ENCODE data around the gene NFIX.

The NFIX gene

DNA sequence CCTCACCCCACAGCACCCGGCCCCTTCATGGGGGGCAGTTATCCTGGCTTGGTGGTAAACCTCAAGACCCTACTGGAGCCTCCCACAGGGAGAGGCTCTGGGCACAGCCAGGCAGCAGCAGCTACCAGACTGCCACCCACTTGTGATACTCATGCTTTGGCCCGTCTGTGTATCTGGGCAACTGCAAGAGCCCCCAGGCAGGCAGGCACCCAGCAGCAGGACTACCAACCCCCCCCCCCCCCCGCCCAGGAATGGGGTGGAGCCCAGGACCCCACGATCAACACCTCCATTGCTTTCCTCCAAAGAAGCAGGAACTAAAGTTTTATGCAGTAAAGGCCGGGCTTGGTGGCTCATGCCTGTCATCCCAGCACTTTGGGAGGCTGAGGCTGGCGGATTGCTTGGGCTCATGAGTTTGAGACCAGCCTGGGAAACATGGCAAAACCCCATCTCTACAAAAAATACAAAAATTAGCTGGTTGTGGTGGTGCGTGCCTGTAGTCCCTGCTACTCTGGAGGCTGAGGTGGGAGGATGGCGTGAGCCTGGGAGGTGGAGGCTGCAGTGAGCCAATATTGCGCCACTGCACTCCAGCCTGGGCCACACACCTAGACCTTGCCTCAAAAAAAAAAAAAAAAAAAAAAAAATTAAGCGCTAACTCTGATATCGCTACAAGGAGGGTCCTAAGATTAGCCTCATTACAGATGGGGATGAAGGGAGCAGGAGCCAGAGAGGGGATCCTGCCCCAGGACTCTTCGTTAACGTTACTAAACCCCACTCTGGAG lies 108.5 kb downstream of the NFIX start:
- no peak for DNase-seq (ENCODE audit: low read depth in 2 of 2)

DNA sequence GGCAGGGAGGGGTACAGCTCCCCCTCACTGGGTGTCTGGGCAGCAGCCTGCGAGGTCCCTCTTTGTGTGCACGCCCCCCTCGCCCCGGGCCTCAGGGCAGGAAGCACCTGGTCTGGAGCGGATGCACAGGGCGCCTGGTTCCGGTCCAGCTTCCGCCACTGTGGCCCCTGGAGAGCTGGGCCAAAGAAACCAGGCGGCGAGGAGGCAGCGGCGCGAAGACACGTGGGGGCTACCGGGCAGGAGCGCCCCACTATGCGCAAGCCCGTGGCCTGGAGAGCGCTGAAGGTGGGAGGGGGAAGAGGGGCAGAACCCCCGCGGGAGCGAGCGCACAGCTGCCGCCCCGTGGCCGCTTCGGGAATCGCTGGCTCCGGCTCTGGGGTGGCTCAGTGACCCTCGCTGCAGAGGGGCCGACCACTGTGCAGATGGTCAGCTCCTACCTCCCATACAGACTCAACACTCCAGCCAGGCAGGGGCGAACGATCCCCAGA lies 109.1 kb downstream of the NFIX start:
- DNase-seq (ENCODE audit: low read depth in 2 of 2), result peak; percentile 61 to 63

DNA sequence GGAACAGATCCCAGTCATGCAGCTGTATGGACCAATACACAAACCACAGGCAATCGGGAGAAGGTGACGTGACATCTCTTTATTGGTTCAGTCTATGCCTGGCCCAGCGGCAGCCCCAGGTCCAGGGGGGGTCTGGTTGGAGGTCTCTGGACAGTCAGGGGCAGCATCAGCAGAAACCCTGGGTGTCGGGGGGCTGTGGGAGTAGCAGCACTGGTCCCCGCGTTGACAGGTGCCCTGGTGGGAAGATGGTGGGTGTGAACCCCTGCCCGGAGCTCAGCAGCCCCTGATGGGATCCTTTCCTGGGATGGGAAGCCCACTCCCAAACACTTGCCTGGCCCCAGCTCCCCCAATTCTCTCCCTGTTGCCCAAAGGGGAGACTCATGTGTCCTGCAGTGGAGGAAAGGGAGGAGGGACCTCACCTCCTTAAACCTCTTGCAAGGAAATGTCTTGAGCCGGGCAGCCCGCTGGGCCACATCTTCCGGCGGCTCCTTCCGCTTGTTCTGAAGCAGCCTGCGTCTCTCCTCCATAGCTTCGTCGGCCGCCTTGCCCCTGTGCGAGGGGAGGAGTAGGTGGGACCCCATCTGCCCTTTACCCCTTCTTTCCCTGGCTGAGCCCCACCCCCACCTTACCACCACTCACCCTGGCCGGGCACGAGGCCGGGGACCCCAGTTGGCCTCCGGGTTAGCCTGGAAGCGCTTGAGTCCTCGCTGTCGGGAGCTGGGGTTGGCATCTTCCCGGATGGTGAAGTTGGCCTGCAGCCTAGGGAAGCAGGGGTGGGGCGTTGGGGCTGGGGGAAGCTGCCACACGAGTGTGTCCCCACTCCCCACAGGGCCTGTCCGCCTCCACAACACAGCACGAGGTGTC lies 109.8 kb downstream of the NFIX start:
- DNase-seq (ENCODE audit: low read depth in 2 of 2), result no peak

DNA sequence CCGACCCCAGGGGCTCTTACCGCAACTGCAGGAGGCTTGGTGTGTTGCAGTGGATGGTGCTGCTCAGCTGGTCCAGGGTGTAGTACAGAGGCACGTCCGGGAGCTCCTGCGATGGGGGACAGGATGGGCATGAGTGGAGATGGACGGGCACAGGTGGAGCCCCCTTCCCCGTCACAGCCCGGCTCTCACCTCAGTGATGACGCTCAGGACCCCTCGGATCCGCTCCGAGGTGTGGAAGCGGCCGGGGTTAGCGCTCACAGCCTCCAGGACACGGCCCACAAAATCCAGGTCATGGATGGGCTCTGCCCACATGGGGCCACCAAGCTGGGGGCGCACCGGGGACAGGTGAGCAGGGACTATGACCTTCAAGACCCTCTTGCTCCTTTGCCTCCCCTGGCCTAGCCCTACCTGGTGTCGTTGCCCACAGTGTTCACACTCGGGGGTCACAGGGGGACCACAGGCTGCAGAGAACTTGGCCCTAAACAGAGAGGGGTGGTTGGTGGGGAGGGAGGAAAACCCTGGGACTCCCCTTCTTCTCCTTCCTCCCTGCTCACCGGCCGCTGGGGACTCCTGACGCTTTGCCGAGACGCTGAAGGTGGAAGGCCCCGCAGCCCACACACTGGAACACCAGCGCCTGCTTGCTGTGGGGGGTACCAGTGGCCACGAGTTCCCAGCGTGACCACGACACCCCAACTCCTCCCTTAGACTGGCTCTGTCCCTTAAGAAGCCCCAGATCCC lies 114.3 kb downstream of the NFIX start:
- DNase-seq (ENCODE audit: low read depth in 2 of 2), result no peak

DNA sequence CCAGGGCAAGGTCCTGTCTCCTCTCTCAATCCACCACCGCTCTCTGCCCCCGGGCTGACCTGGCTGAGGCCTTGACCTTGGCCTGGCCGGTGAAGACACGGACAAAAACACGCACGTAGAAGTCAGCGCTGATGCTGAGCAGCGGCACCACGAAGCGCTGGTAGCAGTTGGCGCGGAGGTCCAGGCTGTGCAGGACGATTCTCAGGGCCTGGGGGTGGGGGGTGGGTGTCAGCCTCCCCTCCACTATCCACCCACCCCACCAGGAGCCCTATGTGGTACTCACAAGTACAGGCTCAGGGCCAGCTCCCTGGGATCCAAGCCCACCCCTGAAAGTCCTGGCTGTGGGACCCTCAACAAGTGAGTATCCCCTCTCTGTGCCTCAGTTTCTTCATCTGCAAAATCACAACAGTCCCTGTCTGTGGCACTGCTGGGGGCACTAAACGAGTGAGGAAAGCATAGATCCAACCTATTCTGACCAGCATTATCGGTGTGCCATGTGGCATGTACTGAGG lies 114.9 kb downstream of the NFIX start:
- DNase-seq (ENCODE audit: low read depth in 2 of 2), result no peak

DNA sequence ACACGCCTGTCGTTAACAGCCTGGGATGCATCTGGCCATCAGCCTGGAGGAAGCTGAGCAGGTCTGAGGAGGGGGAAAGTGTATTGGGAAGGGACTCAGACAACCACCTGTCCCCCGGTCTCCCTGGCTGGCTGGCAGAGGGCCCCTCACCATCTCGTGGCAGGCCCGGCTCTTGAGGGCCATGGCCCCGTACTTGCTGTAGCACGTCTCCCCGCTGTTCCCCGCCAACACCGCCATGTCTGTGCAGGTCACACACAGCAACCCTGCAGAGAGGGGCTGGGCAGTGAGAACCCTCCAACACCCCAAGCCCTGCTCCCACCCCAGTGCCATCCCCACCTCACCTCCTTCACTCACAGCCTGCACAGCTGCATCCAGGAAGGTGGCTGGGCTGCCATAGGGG lies 117.3 kb downstream of the NFIX start:
- DNase-seq (ENCODE audit: low read depth in 2 of 2), result no peak

DNA sequence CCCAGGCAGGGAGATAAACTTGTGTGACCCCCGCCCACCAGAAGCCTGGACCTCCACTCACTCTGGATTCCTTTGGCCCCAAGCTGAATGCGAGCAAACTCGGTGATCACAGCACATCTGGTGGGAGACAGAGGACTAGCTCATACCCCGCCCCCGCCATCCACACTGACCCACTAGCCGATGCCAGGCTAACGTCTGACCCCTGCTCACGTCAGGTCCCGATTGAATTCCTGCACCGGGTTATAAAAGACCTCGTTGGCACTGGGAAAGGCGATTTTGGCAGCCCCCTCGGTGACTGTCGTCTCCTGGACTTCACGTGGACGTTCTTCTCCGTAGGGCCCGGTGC lies 120.6 kb downstream of the NFIX start:
- no peak for DNase-seq (ENCODE audit: low read depth in 2 of 2)

DNA sequence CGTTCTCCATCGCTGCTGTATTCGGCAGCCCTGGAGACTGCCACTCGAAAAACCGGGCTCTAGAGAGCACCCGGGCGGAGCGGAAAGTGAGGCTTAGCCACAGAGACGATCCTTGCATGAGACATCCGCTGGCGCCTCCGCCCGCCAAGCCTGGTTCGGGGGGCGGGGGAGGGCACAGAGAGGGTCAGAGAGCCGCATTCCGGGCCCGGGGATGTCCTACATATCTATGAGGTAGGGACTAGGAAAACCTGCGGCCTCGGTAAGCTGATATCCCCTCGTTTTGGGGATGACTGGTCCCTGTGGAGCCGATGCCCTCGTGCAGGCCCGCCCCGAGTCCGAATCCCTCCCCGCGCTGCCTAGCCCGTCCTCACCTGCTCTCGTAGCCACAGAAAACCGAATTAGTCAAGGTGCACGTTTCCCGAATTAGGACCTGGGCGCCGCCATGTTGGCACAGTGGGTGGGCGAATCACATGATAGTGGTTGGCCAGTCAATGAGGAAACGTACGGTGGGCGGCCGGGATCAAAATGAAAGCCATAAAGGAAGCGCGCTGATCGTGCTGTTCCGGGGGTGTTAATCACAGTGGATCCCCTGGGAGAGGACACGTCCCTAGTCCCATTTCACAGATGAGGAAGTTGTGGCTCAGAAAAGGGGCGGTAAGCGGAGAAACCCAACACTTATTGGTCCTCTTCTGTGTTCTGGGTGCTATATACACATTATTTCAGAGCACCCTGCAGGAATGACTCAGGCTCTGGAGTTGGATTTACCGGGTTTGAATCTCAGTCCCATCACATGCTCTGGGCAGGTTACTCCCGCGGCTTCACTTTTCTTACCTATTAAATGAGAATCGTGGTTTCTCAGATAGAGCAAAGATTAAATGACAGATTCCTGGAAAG lies 121.3 kb downstream of the NFIX start, which contains the start of gene TRMT1:
TSS of gene TRMT1 (minus strand) at position 459 of the 894 bp plus-strand sequence. CDS start at position 118, 341 bp downstream.
- peak; percentile 87 to 89 for DNase-seq (ENCODE audit: low read depth in 2 of 2)

DNA sequence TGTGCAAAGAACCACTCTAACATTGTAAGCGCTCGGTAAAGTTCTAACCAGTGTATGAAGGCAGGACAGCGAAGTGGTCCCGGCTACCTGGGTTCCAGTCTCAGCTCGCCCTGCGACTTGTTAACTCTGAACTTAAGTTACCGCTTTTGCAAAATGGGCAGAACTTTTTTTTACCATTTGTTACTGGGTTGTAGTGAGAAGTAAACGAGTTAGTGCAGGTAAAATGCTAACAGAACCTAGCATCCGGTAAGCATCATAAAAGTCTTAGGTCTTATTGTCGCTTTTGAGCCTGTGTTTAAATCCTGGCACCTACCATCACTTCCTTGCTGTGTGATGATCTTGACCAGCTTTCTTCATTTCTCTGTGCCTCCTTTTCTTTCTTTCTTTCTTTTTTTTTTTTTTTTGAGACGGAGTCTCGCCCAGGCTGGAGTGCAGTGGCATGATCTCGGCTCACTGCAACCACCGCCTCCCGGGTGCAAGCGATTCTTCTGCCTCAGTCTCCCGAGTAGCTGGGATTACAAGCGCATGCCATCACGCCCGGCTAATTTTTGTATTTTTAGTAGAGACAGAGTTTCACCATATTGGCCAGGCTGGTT lies 122.0 kb downstream of the NFIX start:
- DNase-seq (ENCODE audit: low read depth in 2 of 2), result no peak

DNA sequence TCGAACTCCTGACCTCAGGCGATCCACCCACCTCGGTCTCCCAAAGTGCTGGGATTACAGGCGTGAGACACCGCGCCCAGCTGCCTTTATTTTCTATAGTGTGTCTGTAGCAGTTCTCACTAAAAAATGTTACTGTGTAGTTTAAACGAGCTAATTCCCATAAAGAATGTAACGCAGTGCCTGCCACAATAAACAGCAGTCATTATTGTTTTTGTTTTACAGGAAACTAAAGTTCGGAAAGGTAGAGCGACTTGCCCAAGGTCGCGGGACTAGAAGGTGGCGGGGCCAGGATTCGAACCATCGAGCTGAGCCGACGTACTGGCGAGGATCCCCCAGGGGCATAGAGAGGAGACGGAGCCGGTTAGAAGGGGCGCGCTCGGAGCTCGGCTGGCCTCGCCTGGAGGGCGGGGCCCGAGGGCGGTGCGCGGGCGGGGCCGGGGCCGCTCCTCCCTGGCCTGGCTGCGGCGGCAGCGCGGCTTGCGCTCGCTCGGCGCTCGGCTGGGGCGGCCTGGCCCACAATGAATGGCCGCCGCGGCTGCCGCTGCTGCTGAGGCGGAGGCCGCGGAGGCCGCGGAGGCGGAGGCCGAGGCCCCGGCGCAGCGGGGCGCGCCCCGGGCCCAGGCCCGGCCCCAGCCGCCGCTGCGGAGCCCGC lies 122.6 kb downstream of the NFIX start, which contains the start of gene NACC1:
TSS of gene NACC1 (plus strand) at position 493 of the 652 bp plus-strand sequence. CDS start 16,944 bp downstream, outside the sequence.
- peak; percentile 86 for DNase-seq (ENCODE audit: low read depth in 2 of 2)

DNA sequence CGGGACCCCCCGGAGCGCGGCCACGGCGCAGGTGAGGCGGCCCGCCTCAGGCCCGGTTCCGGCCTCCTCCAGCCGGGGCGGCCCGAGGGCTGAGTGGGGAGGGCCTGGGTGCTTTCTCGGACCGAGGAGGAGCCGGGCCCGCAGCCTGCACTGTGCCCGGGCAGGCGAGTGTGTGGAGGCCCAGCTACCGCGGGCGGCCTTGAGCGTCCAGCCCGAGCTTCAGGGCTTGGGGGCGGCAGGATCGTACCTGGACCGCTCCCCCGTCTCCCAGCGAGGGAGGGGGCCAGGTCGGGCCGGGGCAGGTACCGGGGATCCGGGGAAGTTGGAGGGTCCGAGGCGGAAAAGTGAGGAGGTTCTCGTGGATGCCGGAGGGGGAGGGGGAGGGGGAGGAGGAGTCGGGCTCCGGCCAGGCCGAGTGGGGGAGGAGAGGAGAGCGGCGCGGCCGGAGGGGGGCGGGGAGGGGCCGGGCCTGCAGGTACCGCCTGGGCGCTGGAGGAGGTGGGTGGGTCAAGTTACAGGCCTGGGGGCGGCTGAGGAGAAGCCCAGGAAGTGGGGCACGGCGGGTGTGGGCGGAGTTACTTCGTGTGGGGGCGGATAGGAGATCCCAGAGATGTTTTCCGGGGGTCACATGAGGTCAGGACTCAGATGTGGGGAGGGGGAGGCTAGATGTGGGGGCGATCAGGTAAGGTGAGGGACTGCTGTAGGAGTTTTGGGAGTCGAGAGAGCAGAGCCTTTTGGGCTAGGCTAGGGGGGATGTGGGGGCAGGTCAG lies 123.3 kb downstream of the NFIX start:
- DNase-seq (ENCODE audit: low read depth in 2 of 2), result peak in 1 of 2 donors; percentile 45

DNA sequence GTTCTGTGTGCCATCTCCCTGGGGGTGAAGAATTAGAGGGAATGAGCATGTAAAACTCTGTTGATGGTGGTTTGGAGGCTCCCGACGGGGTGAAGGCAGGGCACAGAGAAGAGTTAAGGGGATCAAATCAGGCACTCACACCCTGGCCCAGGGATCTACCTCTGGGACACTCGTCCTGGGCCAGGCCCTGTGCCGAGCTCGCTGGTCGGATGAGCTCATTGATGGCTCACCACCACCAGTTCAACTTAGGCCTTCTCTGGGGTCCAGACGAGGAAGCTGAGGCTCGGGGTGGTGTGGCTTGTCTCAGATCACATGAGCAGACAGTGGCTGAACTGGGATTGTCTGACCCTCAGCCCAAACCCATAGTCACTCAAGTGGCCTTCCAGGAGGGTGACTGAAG lies 124.4 kb downstream of the NFIX start:
- no peak for DNase-seq (ENCODE audit: low read depth in 2 of 2)

DNA sequence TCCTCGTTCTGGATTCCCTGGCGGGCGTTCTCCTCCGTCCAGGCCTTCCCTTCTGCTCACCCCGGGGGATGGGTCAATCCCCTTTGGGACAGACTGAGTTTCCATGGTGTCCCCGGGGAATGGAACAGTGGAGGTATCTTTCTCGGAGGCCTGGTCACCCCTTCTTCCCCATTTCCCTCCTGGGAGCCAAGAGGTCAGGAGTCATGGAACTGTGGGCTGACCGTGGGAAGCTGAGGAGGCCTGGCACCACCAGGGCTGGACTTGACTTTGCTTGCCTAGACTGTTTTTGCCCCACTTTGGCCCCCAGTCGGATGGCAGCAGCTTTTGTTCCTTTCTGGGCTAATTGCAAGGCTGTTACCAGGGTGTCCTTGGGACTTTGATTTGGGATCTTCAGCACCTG lies 124.8 kb downstream of the NFIX start:
- no peak for DNase-seq (ENCODE audit: low read depth in 2 of 2)

DNA sequence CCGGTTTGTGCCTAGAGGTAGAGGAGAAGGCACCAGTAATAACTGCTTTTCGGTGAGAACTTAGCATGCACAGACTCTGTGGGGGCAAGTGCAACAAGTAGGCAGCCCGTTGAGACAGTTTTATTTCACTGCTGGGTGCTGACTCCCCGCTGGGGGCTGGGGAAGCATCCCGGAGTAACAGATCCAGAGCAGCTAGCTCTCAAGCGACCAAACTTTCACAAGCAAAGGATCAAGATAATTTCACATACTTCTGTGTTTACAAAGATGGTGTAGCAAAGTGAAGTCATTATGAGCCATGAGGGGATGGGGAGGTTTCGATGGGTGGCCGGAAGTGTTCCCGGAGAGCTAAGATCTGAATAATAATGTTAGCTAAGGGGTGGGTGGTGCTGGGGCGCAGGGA lies 125.5 kb downstream of the NFIX start:
- DNase-seq (ENCODE audit: low read depth in 2 of 2), result no peak

DNA sequence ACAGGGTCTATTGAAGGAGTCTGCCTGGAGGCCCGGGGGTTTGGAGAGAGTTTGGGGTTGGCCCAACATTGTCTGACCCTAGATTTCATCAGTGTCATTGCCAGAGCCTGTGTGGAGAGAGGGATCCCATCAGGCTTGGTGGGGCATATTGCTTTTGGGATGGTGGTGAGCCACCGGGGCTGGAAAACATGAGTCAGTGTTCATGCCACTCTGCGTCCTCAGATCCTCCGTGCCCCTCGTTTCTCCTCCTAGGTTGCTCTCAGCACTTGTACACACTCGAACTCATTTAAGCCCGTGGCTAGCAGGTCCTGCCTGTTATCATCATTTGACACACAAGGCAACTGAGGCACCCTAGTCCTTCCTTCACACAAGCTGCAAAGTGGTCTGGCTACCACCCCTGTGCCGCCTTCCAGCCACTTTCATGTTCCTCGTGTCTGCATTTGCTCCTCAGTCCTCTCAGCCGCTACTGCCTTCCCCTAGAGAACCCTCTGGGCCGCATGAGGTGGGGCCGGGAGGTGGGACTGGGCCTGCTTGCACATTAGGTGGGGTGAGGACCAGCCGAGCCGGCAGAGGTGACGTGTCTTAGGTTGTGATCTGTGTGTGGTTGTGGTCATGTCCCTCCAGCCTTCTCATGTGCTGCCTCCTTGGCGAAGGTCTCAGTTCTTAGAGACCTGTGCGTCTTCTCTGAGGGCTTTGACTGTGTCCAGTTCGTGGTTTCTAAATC lies 126.4 kb downstream of the NFIX start:
- DNase-seq (ENCODE audit: low read depth in 2 of 2), result no peak

DNA sequence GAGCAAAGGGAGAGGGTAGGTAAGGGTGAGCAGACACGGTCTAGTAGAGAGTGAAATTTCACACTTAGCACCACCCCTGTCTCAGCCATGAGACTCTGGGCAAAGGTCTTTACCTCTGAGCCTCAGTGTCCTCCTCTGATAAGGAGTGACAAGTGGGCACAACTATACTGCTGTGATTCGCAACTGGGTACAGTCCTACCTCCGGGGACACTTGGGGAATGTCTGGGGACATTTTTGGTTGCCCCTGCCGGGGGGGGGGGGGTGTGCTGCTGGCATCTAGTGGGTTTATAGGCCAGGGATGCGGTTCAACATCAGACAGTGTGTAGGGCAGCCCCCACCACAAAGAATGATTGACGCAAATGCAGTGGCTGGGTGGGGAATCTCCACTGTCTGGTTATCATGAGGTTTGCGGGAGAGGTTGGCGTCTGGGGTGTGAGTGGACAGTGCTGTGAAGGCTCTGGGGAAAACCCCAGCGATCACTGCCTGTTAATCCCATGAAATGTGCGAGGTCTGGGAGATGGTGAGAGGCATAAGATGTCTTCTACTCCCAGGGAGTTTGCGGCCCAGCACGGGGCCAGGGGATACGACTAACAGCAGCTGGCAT lies 127.1 kb downstream of the NFIX start:
- no peak for DNase-seq (ENCODE audit: low read depth in 2 of 2)

DNA sequence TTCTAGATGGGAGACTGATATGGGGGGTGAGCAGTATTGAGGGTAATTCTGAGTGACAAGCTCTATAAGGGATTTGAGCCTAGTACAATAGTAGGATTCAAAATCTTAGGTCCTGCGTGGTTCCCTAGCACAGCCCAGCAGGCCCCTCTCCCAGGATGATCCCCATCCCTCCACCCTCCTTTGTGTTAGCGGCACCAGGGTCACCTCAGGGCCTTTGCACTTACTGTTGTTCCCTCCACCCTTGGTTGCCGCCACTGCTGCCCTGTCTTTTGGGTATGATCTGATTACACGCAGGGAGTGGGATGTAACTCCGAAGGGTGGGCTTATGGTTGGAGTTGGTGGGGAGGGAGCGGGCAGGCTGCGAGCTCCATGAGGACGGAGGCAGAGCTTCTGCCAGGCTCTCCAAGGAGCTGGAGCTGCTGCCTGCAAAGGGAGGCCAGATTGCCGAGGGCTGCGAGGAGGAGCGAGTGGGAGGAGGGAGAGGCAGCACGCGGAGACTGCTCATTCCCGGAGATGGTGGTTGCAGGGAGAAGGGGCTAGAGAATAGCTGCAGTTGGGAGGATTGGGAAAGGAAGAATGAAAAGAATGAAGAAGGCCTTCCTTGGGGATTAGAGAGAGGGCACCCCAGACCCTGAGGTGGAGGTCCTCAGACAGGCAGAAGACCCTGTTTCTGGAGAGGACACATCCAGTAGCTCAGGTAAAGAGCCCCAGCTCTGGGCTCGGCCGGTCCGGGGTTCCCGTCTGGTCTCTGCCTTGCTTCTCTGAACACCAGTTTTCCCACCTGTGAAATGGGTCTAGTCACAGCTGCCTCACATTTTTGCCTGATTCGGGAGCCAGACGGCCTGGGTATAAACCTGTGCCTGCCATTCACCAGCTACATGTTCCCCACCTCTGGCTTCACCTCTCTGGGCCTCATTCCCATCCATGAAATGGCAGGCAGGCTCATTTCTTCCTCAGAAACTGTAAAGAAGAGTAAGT lies 128.0 kb downstream of the NFIX start:
- no peak for DNase-seq (ENCODE audit: low read depth in 2 of 2)

All from stimulated activated CD8-positive, alpha-beta memory T cell treated with anti-CD3 and anti-CD28 coated beads, Interleukin-2, amount 100 ng/mL, for 48 hours (primary cell).